SK-N-SH (cell line): ENCODE measurements around the gene SDCCAG8. TPM values are rescaled to one million over a fixed set of nuclear protein-coding genes. Genes with fewer than 3 reads are reported as not detected.

Experiments used
- CTCF ChIA-PET: fragments of 300-600, 350-600 bp; formaldehyde crosslinking; extraction: SDS; loops from one replicate; lab custom pipeline; 2021; lab: Yijun Ruan, JAX
- POLR2A ChIA-PET: fragments of 350-600 bp; sonication (Branson Sonifier 250); formaldehyde crosslinking; extraction: SDS; loops from one replicate; lab custom pipeline; 2020; ENCODE audit warnings: antibody characterized with exemption, inconsistent platforms; lab: Yijun Ruan, JAX
- DNase-seq: peaks from one replicate; pipeline ENCODE4 v3.0.0; 2012
- H2AFZ ChIP-seq: fragments of 200-600 bp; sonication (generic); 2 replicates; pipeline ENCODE4 v1.8.1; 2016; ENCODE audit warnings: antibody characterized with exemption, mild to moderate bottlenecking, low read depth
- H3F3A ChIP-seq: fragments of 200-600 bp; sonication (generic); replicated peaks from 2 replicates; pipeline ENCODE3; 2016; ENCODE audit warnings: antibody characterized with exemption, mild to moderate bottlenecking; ENCODE audit not compliant: insufficient read depth
- H3K27ac ChIP-seq, 2 experiments: fragments of 200-500 bp in 1 of 2; fragments of 200-600 bp in 1 of 2; sonication (Bioruptor generic) in 1 of 2; sonication (generic), shearing (Covaris generic) in 1 of 2; 2 replicates each; pipeline versions ENCODE4 v1.5.1 to v1.6.1; 2014 to 2016; ENCODE audit warnings: low read depth in 2 of 2, inconsistent platforms in 1 of 2, low read length in 1 of 2, mild to moderate bottlenecking in 1 of 2, mixed read lengths in 1 of 2
- H3K27me3 ChIP-seq: fragments of 200-600 bp; sonication (generic), shearing (Covaris generic); 2 replicates; pipeline ENCODE4 v1.6.1; 2016; ENCODE audit warnings: mixed run types; ENCODE audit not compliant: insufficient read depth
- H3K36me3 ChIP-seq, 2 experiments: fragments of 200-500 bp in 1 of 2; fragments of 200-600 bp in 1 of 2; sonication (Bioruptor generic) in 1 of 2; sonication (generic) in 1 of 2; replicated peaks in 1 of 2; 2 replicates each; pipeline versions ENCODE3 to v1.5.1; 2014 to 2016; ENCODE audit warnings: low read length in 1 of 2, mild to moderate bottlenecking in 1 of 2; ENCODE audit not compliant: insufficient read depth in 2 of 2, control insufficient read depth in 1 of 2
- H3K4me1 ChIP-seq, 2 experiments: fragments of 200-500 bp in 1 of 2; fragments of 200-600 bp in 1 of 2; sonication (Bioruptor generic) in 1 of 2; sonication (generic), shearing (Covaris generic) in 1 of 2; 2 replicates each; pipeline versions ENCODE4 v1.5.1 to v1.6.1; 2014 to 2016; ENCODE audit warnings: low read depth in 1 of 2, low read length in 1 of 2, mixed run types in 1 of 2; ENCODE audit not compliant: insufficient read depth in 2 of 2, control insufficient read depth in 1 of 2
- H3K4me2 ChIP-seq: fragments of 200-600 bp; sonication (generic), shearing (Covaris generic); 2 replicates; pipeline ENCODE4 v1.6.1; 2017; ENCODE audit warnings: mixed run types
- H3K4me3 ChIP-seq, 2 experiments: fragments of 200-500 bp in 1 of 2; fragments of 200-600 bp in 1 of 2; sonication (Bioruptor generic) in 1 of 2; sonication (generic), shearing (Covaris generic) in 1 of 2; 2 replicates each; pipeline versions ENCODE4 v1.5.1 to v1.8.1; 2014 to 2016; ENCODE audit warnings: low read depth in 2 of 2, inconsistent platforms in 1 of 2, low read length in 1 of 2, mild to moderate bottlenecking in 1 of 2, mixed read lengths in 1 of 2, moderate library complexity in 1 of 2
- H3K79me2 ChIP-seq: fragments of 200-600 bp; sonication (generic); 2 replicates; pipeline ENCODE4 v1.8.1; 2017; ENCODE audit warnings: mild to moderate bottlenecking; ENCODE audit not compliant: insufficient read depth
- H3K9ac ChIP-seq: fragments of 200-600 bp; sonication (generic); 2 replicates; pipeline ENCODE4 v1.6.1; 2017; ENCODE audit warnings: mixed run types
- H3K9me2 ChIP-seq: fragments of 200-600 bp; sonication (generic); 2 replicates; pipeline ENCODE4 v1.6.1; 2017; ENCODE audit warnings: mixed run types
- H3K9me3 ChIP-seq: fragments of 200-600 bp; sonication (generic); 2 replicates; pipeline ENCODE4 v1.6.1; 2017; ENCODE audit warnings: mixed run types, mild to moderate bottlenecking, moderate library complexity
- H4K20me1 ChIP-seq: fragments of 200-600 bp; sonication (generic); 2 replicates; pipeline ENCODE4 v1.6.1; 2017; ENCODE audit warnings: mild to moderate bottlenecking, mixed run types; ENCODE audit not compliant: insufficient read depth
- FOXJ3 ChIP-seq: sonication (generic); formaldehyde crosslinking; IDR thresholded peaks from 2 replicates; pipeline ENCODE4 v1.5.1; 2020; ENCODE audit warnings: mild to moderate bottlenecking, missing genetic modification reagents
- FOXM1 ChIP-seq: IDR thresholded peaks from 2 replicates; pipeline ENCODE4 v1.4.0; 2012; ENCODE audit warnings: low read depth, mild to moderate bottlenecking
- GABPA ChIP-seq: IDR thresholded peaks from 2 replicates; pipeline ENCODE4 v1.4.0; 2012; ENCODE audit warnings: low read depth, mild to moderate bottlenecking
- IRF3 ChIP-seq: fragments of 150-350 bp; IDR thresholded peaks from 2 replicates; pipeline ENCODE4 v1.6.1; 2016; ENCODE audit warnings: mild to moderate bottlenecking, low read depth, low read length
- MEF2A ChIP-seq: IDR thresholded peaks from 2 replicates; pipeline ENCODE4 v1.4.0; 2012; ENCODE audit warnings: low read depth, borderline replicate concordance
- MXI1 ChIP-seq: IDR thresholded peaks from 2 replicates; pipeline ENCODE4 v1.6.1; 2012; ENCODE audit warnings: mild to moderate bottlenecking, low read depth, low read length, improper control_type of control experiment
- NRF1 ChIP-seq: IDR thresholded peaks from 2 replicates; pipeline ENCODE4 v1.6.1; 2012; ENCODE audit warnings: low read depth, mild to moderate bottlenecking, low read length
- POLR2AphosphoS5 ChIP-seq: IDR thresholded peaks from 2 replicates; pipeline ENCODE4 v1.6.1; 2012; ENCODE audit warnings: low read depth, low read length
- RAD21 ChIP-seq: IDR thresholded peaks from 2 replicates; pipeline ENCODE4 v1.6.1; 2012; ENCODE audit warnings: mild to moderate bottlenecking, low read length
- RCOR1 ChIP-seq: fragments of 150-350 bp; IDR thresholded peaks from 2 replicates; pipeline ENCODE4 v1.6.1; 2017; ENCODE audit warnings: antibody characterized with exemption, low read length
- RFX5 ChIP-seq: IDR thresholded peaks from 2 replicates; pipeline ENCODE4 v1.6.1; 2012; ENCODE audit warnings: mild to moderate bottlenecking, improper control_type of control experiment, low read length
- SIN3A ChIP-seq: IDR thresholded peaks from 2 replicates; pipeline ENCODE4 v1.6.1; 2012; ENCODE audit warnings: low read depth, mild to moderate bottlenecking, low read length, moderate library complexity, borderline replicate concordance
- SMC3 ChIP-seq: IDR thresholded peaks from 2 replicates; pipeline ENCODE4 v1.6.1; 2012; ENCODE audit warnings: low read depth, low read length, improper control_type of control experiment
- TCF12 ChIP-seq: IDR thresholded peaks from 2 replicates; pipeline ENCODE4 v1.4.0; 2012
- USF2 ChIP-seq: fragments of 150-350 bp; IDR thresholded peaks from 2 replicates; pipeline ENCODE4 v1.6.1; 2017; ENCODE audit warnings: antibody characterized with exemption, low read length, low read depth, borderline replicate concordance
- WGBS: methylation state at CpG from one replicate; pipeline ENCODE4 v1.1.6; 2017; ENCODE audit warnings: low lambda C conversion rate; 5-methylcytosine and 5-hydroxymethylcytosine counted together
- polyA plus RNA-seq, 3 experiments: library from polyadenylated mRNA; depleted of rRNA; stranded (reverse); fragments of >200 nt; gene quantifications; 2 replicates each; pipeline ENCODE4 v1.2.3, GENCODE V29; 2012
- TF ChIP-seq, protein P1 (sequence below): fragments of 200-600 bp; sonication (generic); IDR thresholded peaks from 2 replicates; pipeline ENCODE4 v1.6.1; 2017; ENCODE audit warnings: antibody characterized with exemption, mild to moderate bottlenecking, moderate library complexity

SDCCAG8 gene
- polyA plus RNA-seq, 1 of the 3 experiments (the other 2 are of a cell fraction) = 22.7 TPM

- no peaks in the 10 kb centered on the region for H3K9me2 ChIP-seq
- H4K20me1 ChIP-seq = no peaks in the 10 kb centered on the region
- POLR2A ChIA-PET = no interaction called here
- H2AFZ ChIP-seq = no peak overlapping the region
- H3K27ac ChIP-seq = no peak overlapping the region; a peak in 1 of 4 replicates
- no peaks in the 10 kb centered on the region for H3K27me3 ChIP-seq
- H3K4me1 ChIP-seq = peaks cover 0 to 3% of the 10 kb centered on the region in 2 experiments; a peak in 1 of 4 replicates
- WGBS = 97% methylated on average over 10 of the region's 10 CpGs
- CTCF ChIA-PET = no interaction called here
- no peak overlapping the region for H3K4me3 ChIP-seq
- H3F3A ChIP-seq = peaks cover 15% of the 10 kb centered on the region
- H3K36me3 ChIP-seq = peaks cover 30 to 61% of the 10 kb centered on the region in 2 experiments
- H3K9ac ChIP-seq = no peak overlapping the region
- H3K4me2 ChIP-seq = no peak overlapping the region
- no peaks in the 10 kb centered on the region for H3K79me2 ChIP-seq
- DNase-seq = no peak
- H3K9me3 ChIP-seq = no peaks in the 10 kb centered on the region
- TF ChIP-seq, protein P1, sequence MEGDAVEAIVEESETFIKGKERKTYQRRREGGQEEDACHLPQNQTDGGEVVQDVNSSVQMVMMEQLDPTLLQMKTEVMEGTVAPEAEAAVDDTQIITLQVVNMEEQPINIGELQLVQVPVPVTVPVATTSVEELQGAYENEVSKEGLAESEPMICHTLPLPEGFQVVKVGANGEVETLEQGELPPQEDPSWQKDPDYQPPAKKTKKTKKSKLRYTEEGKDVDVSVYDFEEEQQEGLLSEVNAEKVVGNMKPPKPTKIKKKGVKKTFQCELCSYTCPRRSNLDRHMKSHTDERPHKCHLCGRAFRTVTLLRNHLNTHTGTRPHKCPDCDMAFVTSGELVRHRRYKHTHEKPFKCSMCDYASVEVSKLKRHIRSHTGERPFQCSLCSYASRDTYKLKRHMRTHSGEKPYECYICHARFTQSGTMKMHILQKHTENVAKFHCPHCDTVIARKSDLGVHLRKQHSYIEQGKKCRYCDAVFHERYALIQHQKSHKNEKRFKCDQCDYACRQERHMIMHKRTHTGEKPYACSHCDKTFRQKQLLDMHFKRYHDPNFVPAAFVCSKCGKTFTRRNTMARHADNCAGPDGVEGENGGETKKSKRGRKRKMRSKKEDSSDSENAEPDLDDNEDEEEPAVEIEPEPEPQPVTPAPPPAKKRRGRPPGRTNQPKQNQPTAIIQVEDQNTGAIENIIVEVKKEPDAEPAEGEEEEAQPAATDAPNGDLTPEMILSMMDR = no peak
- TF ChIP-seq GABPA (no peak), IRF3 (no peak), SMC3 (no peak), POLR2AphosphoS5 (no peak), FOXM1 (no peak), NRF1 (no peak), RCOR1 (no peak), TCF12 (no peak)
These were observed 250.3 kb downstream of the SDCCAG8 start for GRCh38 chr1:243505986-243506689.

DNA sequence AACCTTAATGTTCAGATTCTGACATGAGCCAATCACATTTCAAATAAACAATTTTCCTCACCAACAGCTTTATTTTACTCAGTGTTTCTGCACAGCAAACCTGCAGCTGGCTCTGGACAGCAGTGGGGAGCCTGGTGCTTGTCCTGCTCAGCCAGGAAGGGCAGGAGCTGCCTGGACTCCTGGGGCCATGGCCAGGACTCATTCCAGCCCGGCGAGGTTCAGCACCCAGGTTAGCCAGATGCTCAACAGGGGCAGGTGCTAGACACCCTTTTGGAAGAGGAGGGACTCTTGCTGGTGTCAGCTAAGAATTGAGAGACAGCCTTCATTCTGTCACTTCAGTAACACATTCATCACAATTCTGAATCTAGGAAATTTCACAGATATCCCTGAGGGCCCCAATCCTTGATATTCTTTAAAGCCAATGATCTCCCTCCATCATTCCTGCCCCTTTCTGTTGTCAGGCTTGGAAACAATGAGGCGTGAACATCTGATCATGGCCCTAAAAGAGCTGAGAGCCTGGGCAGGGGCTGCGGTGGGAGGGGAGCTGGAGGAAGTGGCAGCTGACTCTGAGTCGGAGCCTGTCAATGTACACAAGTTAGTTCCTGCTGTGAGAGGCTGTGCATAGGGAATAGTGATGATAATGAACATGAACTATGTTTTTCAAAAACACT, 251.3 kb downstream of the SDCCAG8 start:
- ChIA-PET CTCF (interaction anchor here (0.8 kb wide), 1 partner anchor 65 kb away, joined by 3 read pairs; no protein-coding TSS in a partner anchor), POLR2A (no interaction called here)
- H3K79me2 ChIP-seq = no peaks in the 10 kb centered on the region
- H3K27me3 ChIP-seq = no peaks in the 10 kb centered on the region
- H3K9me3 ChIP-seq = no peaks in the 10 kb centered on the region
- H3K4me3 ChIP-seq = no peak overlapping the region
- no peak overlapping the region for H3K4me2 ChIP-seq
- H3K27ac ChIP-seq = no peak overlapping the region
- WGBS = 100% methylated on average over 3 of the region's 5 CpGs
- no peak for DNase-seq
- peaks cover 40 to 67% of the 10 kb centered on the region in 2 experiments for H3K36me3 ChIP-seq
- no peaks in the 10 kb centered on the region for H3K9me2 ChIP-seq
- H3K9ac ChIP-seq = no peak overlapping the region
- H4K20me1 ChIP-seq = no peaks in the 10 kb centered on the region
- H2AFZ ChIP-seq = no peak overlapping the region
- no peaks in the 10 kb centered on the region; a peak in 1 of 4 replicates for H3K4me1 ChIP-seq
- H3F3A ChIP-seq = peaks cover 5% of the 10 kb centered on the region
- TF ChIP-seq, protein P1 = no peak
- TF ChIP-seq RAD21 (no peak), IRF3 (no peak), FOXJ3 (CRISPR knock-in tag) (no peak), MEF2A (no peak), POLR2AphosphoS5 (no peak), NRF1 (no peak), RFX5 (no peak), USF2 (no peak), TCF12 (no peak), FOXM1 (no peak), GABPA (no peak), SIN3A (no peak), MXI1 (no peak)
